ENCODE data around the gene ITGB1. TPM values are rescaled to one million over a fixed set of nuclear protein-coding genes. Genes with fewer than 3 reads are reported as not detected.
A peak's percentile ranks its signal among the peaks of the same experiment; 100 is the strongest.

The ITGB1 gene
- total and polyA plus RNA-seq, 9 of the 15 experiments (the other 6 are each of a cell fraction or from before 2014, with no cell fraction given) = 40.2 to 194 (median 155) TPM

GRCh38 chr10:32971536-32972091 lies 13.6 kb upstream of the ITGB1 start (continued):
- TF ChIP-seq CEBPB (tag; IDR thresholded peaks at IDR 0.05) = no peak
- TF ChIP-seq ZNF217 (CRISPR knock-in tag; IDR thresholded peaks at IDR 0.05) = no peak
- no peak for TF ChIP-seq PTBP1 (IDR thresholded peaks at IDR 0.05; ENCODE audit: low read depth, low read length)
- TF ChIP-seq CBX8 (IDR thresholded peaks at IDR 0.05; ENCODE audit: borderline replicate concordance, extremely low read depth, low read depth, low read length, poor library complexity, severe bottlenecking) = no peak
- TF ChIP-seq MEIS2 (IDR thresholded peaks at IDR 0.05; ENCODE audit: partially characterized antibody) = peak; percentile 21
- TF ChIP-seq ZNF511 (CRISPR knock-in tag; IDR thresholded peaks at IDR 0.05) = no peak
- peak; percentile 54; the same call in 1 of the 2 replicates for TF ChIP-seq ZNF449 (CRISPR knock-in tag; IDR thresholded peaks at IDR 0.05)
- no peak for TF ChIP-seq USF2 (CRISPR knock-in tag; IDR thresholded peaks at IDR 0.05)
- no peak for TF ChIP-seq WHSC1 (IDR thresholded peaks at IDR 0.05; ENCODE audit: low read length)
- TF ChIP-seq E2F8 (IDR thresholded peaks at IDR 0.05; ENCODE audit: low read depth, partially characterized antibody) = no peak
- TF ChIP-seq PYGO2 (tag; IDR thresholded peaks at IDR 0.05) = no peak
- TF ChIP-seq FIP1L1 (IDR thresholded peaks at IDR 0.05; ENCODE audit: low read depth, low read length, poor library complexity, severe bottlenecking) = no peak
- no peak for TF ChIP-seq GTF3C2 (IDR thresholded peaks at IDR 0.05; ENCODE audit: borderline replicate concordance, extremely low read depth, insufficient read length)
- TF ChIP-seq E2F4 (CRISPR knock-in tag; IDR thresholded peaks at IDR 0.05; ENCODE audit: low read depth) = no peak
